ENCODE results near the gene VAMP2. TPM values are rescaled to one million over a fixed set of nuclear protein-coding genes. Genes with fewer than 3 reads are reported as not detected.

Gene VAMP2
- total RNA-seq, 1 donor from 2014 or later: 97.7 TPM

DNA sequence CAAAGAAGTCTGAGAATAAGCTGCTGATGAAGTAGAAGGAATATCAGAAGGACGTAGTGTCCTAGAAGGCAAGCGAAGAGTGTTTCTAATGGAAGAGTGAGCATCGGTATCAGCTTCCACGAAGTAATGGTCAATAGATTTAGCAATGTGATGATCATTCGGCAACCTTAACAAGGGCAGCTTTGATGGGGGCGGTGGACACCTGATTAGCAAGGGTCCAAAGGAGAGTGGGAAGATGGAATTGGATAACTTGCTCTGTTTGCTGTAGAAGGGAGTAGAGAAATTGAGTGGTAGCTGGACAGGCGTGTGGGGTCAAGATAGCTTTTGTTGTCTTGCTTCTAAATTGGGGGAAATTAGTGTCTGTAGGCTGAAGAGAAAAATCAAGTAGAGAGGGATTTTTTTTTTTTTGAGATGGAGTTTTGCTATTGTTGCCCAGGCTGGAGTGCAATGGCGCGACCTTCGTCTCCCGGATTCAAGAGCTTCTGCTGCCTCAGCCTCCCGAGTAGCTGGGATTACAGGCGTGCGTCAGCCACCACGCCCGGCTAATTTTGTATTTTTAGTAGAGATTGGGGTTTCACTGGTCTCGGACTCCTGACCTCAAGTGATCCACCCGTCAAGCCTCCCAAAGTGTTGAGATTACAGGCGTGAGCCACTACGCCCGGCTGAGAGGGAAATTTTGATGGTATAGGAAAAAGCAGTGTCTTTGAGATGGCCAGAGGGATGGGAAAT, 24.9 kb downstream of the VAMP2 start:
- TF ChIP-seq, protein P1, sequence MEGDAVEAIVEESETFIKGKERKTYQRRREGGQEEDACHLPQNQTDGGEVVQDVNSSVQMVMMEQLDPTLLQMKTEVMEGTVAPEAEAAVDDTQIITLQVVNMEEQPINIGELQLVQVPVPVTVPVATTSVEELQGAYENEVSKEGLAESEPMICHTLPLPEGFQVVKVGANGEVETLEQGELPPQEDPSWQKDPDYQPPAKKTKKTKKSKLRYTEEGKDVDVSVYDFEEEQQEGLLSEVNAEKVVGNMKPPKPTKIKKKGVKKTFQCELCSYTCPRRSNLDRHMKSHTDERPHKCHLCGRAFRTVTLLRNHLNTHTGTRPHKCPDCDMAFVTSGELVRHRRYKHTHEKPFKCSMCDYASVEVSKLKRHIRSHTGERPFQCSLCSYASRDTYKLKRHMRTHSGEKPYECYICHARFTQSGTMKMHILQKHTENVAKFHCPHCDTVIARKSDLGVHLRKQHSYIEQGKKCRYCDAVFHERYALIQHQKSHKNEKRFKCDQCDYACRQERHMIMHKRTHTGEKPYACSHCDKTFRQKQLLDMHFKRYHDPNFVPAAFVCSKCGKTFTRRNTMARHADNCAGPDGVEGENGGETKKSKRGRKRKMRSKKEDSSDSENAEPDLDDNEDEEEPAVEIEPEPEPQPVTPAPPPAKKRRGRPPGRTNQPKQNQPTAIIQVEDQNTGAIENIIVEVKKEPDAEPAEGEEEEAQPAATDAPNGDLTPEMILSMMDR (IDR thresholded peaks at IDR 0.05): no peak
- intact Hi-C loops (cut with micrococcal nuclease): loop anchor here (1.0 kb wide), 2 partner anchors 12 to 162 kb away; no protein-coding TSS in a partner anchor
- no peak for DNase-seq

DNA sequence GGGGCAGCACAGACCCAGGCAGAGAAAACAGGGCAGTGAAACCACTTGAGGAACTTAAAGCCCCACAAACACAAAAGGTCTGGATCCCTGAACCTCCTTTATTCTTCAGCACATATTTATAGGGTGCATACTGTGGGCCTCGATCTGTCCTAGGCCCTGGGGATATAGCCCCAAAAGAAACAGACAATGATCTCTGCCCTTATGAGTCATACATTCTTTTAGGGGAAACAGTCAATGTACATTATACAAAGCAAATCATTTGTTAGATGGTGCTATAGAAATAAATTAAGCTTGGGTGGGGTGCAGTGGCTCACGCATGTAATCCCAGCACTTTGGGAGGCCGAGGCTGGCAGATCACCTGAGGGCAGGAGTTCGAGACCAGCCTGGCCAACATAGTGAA, 28.8 kb downstream of the VAMP2 start:
- intact Hi-C loops (cut with micrococcal nuclease): no loop called here
- CTCF ChIA-PET: no interaction called here
- POLR2A ChIA-PET: interaction anchor here (1.2 to 1.7 kb wide), 2 partner anchors 10 to 23 kb away, joined by 3 to 5 read pairs; partner anchors contain the start of gene HES7
- H3K4me1 Mint-ChIP-seq: no peaks in the 10 kb centered on the region
- DNase-seq (no peak), ATAC-seq (ENCODE audit: low read depth) (no peak)
- H3K9me3 Mint-ChIP-seq: no peaks in the 10 kb centered on the region
- TF ChIP-seq, protein P1 (IDR thresholded peaks at IDR 0.05): no peak
- peaks cover 5% of the 10 kb centered on the region for H3K27me3 Mint-ChIP-seq
- H3K36me3 Mint-ChIP-seq (ENCODE audit: low read depth): no peaks in the 10 kb centered on the region
- no peak overlapping the region for H3K27ac Mint-ChIP-seq
- no peak overlapping the region for H3K4me3 Mint-ChIP-seq

More for the DNA sequence above, 24.9 kb downstream of the VAMP2 start:
- ChIA-PET POLR2A (interaction anchor here (1.0 to 6.3 kb wide), 11 partner anchors 11 to 158 kb away, joined by 3 to 139 read pairs (median 14); partner anchors contain the start of genes CTC1, HES7, PER1 and SLC25A35), CTCF (interaction anchor here (0.7 to 2.8 kb wide), 12 partner anchors 11 to 239 kb away, joined by 3 to 19 read pairs (median 3); partner anchors contain the start of gene KRABD2)
- Mint-ChIP-seq H3K27me3 (no peaks in the 10 kb centered on the region), H3K4me3 (no peak overlapping the region), H3K27ac (no peak overlapping the region), H3K9me3 (no peaks in the 10 kb centered on the region), H3K4me1 (no peaks in the 10 kb centered on the region), H3K36me3 (ENCODE audit: low read depth) (peaks cover 20% of the 10 kb centered on the region)
- no peak for ATAC-seq (ENCODE audit: low read depth)

DNA sequence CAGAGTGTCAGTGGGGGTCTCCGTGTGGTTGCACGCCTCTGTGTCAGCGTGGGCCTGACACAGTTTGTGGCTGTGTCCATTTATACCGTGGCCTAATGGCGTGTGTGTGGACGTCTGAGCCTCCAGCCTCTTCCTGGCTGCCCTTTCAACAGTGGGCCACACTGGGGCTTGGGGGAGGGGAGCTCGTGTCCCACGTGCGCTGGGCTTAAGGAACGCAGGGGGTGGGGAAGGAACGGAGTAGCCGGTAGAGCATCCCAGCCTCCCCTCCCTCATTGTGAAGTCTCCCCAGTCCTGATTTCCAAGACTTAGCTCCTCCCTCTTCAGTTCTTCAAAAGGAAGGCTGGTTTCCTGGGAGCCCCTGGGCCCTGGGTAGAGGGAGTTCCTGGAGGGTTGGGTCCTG, 29.3 kb downstream of the VAMP2 start:
- Mint-ChIP-seq H3K4me3 (no peak overlapping the region), H3K27me3 (peaks cover 5% of the 10 kb centered on the region), H3K27ac (no peak overlapping the region), H3K36me3 (ENCODE audit: low read depth) (no peaks in the 10 kb centered on the region), H3K4me1 (no peaks in the 10 kb centered on the region), H3K9me3 (no peaks in the 10 kb centered on the region)
- POLR2A ChIA-PET: interaction anchor here (1.2 to 1.7 kb wide), 2 partner anchors 9 to 23 kb away, joined by 3 to 5 read pairs; partner anchors contain the start of gene HES7
- CTCF ChIA-PET: no interaction called here
- ATAC-seq (ENCODE audit: low read depth) (no peak), DNase-seq (no peak)
- TF ChIP-seq, protein P1 (IDR thresholded peaks at IDR 0.05): no peak
- intact Hi-C loops (cut with micrococcal nuclease): no loop called here

DNA sequence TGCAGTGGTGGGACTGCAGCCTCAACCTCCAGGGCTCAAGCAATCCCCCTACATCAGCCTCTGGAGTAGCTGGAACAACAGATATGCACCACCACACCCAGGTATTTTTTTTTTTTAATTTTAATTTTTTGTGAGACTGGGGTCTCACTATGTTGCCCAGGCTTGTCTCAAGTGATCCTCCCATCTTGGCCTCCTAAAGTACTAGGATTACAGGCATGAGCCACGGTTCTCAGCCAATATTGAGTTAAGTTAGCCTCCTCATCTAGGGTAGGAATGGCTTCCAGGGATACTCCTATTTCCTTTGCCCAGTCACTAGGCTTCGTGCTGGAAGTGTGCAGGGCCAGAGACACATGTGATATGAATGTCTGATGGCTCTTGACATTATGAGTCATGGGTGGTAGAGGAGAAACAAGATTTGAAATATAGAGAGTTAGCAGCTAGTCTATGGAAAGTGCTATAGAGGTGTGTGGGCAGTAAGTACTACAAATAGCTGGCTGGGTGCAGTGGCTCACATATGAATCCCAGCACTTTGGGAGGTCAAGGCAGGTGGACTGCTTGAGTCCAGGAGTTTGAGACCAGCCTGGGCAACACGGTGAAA, 30.8 kb downstream of the VAMP2 start:
- DNase-seq (no peak), ATAC-seq (ENCODE audit: low read depth) (no peak)
- Mint-ChIP-seq H3K36me3 (ENCODE audit: low read depth) (no peaks in the 10 kb centered on the region), H3K4me1 (peaks cover 5% of the 10 kb centered on the region), H3K4me3 (no peak overlapping the region), H3K9me3 (no peaks in the 10 kb centered on the region), H3K27me3 (peaks cover 8% of the 10 kb centered on the region), H3K27ac (no peak overlapping the region)
- TF ChIP-seq, protein P1 (IDR thresholded peaks at IDR 0.05): no peak
- ChIA-PET CTCF (no interaction called here), POLR2A (interaction anchor here (0.7 to 1.0 kb wide), 2 partner anchors 27 to 41 kb away, joined by 3 to 4 read pairs; no protein-coding TSS in a partner anchor)
- intact Hi-C loops (cut with micrococcal nuclease): no loop called here

Measured in activated B cell treated with CpG ODN at 0.5 μM for 24 hours (primary cell).